Posterior vena cava (tissue), 2 donors: ENCODE results near the gene POGZ. TPM values are rescaled to one million over a fixed set of nuclear protein-coding genes. Genes with fewer than 3 reads are reported as not detected.
"Not testable (repeated sequence)": the region's sequence is repeated elsewhere in the genome, so short reads cannot be mapped to it uniquely, and the experiment has no call there.

Experiments
- DNase-seq: peaks from one replicate; pipeline ENCODE4 v3.0.0-alpha.2; 2020; ENCODE audit warnings: low spot score
- intact Hi-C, 2 donors: fragments of 100-400 bp; cut with DNase I; formaldehyde crosslinking; loops; one replicate each; pipeline versions ENCODE4 v1.14.1 to v1.14.2; 2022 to 2023
- total RNA-seq, 2 donors: library from RNA; stranded (reverse); fragmentation: NEBNext Ultra II Directional; extraction: Animal tissue kit (Norgen Biotek cat#: 25700); gene quantifications; one replicate each; pipeline ENCODE4 v1.2.1, GENCODE V29; 2021
- donor health status: DM: yes; HTN: yes; CAD: no.
- donor health status: DM: yes; HTN: yes; CAD: no.

POGZ gene
- total RNA-seq, 2 donors from 2014 or later = 58.0 to 74.4 TPM

DNA sequence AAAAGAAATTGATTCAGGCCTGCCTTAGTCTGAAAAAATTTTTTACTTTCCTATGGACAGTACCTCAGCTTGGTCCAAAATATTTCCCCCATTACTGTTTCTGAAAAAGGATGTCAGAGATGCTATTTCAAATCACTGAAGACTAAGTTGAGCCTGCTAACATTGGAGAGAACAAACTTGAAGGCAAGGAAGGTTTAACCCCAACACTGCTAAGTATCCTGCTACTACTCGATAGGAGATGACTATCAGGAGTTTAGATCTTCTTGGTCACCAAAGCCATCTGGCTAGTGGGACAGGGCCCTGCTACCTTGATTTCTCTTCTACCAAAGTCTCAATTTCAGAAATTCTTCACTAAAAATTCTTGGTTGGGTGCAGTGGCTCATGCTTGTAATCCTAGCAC is 22.7 kb upstream of the POGZ start:
- intact Hi-C loops = no loop called here
- DNase-seq = no peak

DNA sequence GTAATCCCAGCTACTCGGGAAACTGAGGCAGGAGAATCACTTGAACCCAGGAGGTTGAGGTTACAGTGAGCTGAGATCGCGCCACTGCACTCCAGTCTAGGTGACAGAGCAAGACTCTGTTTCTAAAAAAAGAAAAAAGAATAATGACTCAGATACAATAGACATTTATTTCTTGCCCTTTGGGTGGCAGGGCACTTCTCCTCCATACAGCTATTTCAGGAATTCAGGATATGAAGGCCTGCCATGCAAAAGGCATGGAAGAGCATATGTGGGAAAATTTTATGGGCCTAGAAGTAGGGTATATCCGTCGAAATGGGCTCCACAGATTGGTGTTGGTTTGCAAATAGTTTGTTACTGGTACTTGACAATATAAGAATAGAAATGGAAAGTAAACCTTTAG is 20.2 kb upstream of the POGZ start:
- DNase-seq = no peak
- intact Hi-C loops = no loop called here

DNA sequence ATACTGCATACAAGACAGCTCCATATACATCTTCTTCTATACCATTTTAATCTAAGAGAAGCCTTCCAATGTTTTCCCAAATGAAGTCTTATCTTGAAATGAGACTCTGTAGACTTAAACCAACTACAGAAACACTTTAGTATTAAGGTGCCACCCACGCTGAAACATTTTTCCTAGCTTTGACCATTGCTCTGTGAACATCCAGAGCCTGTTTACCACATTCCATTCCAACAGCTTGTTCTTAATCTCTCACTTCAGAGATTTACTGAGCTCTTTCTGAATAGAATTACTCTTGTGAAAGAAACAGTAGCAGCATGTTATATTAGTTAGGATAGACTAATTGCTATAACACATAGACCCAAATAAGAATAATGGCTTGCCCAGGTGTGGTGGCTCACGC is 19.6 kb upstream of the POGZ start:
- DNase-seq = no peak
- intact Hi-C loops = no loop called here

DNA sequence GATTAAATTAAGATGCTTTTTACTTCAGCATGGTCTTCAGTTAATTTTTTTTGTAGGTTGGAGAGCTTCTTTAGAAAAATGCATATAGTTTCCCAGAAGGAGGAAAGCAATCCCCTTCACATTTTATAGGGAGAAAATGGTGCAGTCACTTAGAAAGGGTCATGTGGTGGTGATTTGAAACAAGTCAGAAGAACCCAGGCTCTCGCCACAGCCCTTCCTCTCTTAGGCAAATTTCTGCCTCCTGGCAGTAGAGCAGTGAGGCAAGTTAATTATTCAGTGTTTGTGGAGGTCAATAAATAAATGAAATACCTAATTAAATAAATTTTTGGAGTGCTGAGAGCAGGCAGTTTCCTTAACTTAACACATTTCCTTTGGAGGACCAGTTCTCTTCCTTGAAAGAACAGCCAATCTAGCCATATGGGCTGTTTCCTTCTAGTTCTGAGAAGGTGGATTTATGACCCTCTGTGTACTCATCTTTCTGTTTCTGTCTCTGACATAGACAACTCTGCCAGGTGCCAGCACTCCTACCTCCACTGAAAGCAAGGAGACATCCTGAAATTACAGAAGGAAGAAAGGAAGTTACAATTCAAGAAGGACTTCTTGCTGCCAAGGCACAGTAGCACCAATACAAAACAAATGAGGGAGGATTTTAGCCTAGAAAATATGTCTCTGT is 19.0 kb upstream of the POGZ start:
- DNase-seq = no peak
- intact Hi-C loops = no loop called here

DNA sequence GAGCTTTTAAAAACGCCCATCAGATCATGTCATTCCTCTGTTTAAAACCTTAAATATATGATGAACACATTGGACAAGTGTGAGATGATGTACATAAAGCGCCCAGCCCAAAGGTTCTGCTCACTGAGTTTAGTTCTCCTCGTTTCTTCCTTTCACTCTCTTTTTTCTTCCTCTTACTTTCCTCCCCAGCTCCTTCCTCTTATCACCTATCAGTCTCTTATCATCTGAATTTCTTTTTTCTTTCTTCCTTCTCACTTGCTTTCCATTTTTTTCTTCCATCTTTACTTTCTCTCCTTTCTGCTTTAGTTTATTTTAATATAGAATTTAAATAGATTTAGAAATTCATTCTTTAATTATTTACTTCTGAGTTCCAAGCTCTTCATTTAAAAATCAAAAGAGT is 17.8 kb upstream of the POGZ start:
- DNase-seq = no peak
- intact Hi-C loops = no loop called here

DNA sequence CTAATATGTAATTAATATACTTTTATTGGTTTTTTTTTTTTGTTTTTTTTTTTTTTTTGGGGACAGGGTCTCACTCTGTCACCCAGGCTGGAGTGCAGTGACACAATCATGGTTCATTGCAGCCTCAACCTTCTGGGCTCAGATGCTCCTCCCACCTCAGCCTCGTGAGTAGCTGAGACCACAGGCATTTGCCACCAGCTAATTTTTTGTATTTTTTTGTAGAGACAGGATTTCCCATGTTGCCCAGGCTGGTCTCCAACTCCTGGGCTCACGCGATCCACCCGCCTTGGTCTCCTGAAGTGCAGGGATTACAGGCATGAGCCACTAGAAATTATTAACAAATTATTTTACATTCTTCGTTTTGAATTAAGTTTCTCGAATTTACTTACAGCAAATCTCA is 16.8 kb upstream of the POGZ start:
- intact Hi-C loops = no loop called here
- no peak for DNase-seq

DNA sequence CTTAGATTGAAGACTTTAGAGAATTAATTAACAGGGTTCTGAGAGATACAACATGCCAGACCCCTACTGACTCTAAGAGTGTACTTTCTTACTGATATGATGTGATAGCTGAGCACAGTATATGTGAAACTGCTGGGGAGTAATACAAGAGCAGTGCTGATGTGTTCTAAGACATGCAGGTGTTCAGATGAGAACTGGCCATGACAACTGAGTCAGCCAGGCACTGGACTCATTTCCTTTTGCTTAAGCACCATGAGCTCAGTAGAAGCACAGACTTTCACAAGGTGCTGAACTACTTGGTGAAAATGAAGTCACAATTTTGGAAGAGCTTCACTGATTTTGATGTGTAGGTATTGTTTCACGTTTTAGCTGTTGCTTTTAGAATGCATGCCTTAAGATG is 15.9 kb upstream of the POGZ start:
- intact Hi-C loops = no loop called here
- DNase-seq = no peak

DNA sequence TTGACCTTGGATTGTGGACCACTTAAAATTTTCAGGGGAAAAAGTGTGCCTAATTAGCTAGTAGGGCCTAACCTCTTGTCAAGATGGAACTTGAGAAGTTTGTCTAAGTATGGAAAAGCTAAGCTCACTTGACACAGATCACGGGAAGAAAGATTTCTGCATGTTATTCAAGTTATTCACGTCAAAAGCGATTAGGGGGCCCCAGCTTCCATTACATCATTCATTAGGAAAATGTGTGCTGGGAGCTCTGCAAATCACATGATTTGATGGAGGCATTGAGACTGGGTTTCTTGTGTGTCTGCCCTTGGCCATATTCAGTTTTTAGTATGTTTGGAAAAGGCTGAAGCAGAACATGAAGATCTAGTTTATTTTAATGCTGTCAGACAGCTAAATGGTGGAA is 15.5 kb upstream of the POGZ start:
- intact Hi-C loops = no loop called here
- DNase-seq = no peak

DNA sequence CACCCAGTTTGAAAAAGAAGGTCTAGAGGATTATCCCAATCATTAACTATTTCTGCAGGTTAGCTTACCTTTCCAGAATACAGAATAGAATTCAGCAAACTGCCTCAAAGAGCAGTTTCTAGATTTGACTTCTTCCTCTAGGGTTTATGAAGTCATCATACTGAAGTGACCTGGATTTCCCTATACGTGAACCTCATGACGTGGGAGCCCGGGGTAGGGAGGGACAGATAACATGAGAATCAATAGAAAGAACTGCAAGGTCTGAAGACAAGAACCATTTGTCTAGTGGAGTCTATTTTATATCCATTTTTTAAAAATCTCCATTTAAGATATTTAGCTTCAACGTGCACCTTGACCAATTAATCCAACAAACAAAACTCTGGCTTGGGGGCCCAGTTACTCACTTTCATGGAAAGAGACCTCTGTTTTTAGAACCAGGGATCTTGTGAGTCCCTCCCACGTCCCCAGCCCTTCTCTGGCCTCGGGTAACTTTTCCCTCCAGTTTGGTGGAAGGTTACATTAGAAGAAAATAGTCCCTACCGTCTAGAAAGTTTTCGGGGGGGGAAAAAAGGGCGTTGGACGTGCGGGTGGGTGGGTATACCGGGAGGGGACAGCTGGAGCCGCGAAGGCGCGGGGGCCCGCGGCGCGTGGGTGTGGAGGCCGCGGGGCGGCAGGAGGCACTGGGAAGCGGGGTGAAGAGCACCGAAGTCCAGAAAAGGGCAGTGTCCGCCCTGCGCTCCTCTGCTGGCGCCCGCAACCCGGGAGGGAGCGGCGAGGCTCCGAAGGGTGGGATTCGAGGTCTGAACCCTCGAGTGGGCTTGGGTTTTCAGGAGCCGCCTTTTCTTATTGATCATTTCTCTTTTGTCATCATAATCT is 13.8 kb upstream of the POGZ start:
- intact Hi-C loops = no loop called here
- no peak for DNase-seq

DNA sequence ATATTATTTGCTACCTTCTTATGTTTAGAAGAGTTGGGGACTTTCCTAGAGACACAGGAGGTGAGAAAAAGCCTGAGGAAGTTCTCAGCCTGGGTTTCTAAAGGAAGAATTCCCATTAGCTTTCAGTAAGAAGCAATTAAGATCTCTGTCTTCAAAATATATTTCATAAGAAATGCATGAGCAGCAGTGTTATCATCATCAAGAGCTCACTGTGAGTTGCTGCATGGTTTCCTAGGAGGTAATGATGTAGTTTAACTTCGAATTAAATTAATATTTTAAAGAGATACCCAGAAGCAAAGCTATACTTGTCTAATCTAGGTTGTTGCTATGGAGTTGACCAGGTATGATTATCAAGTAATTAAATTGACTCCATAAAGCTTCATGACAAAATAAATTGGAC is 5.7 kb upstream of the POGZ start:
- no peak for DNase-seq
- intact Hi-C loops = no loop called here

DNA sequence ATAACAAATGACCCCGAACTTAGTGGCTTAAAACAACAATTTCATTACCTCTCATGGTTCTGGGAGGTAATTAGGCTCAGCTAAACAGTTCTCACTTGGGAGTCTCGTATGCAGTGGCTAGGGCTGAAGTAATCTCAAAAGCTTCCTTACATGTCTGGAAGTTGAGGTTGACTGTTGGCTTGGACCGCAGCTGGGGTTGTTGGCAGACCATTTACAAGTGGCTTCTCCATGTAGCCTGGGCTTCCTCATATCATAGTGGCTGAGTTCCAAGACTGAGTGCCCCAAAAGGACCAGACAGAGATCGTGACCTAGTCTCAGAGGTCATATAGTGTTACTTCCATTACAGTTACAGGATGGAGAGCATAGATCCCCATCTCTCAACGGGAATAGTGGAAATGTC is 2.4 kb upstream of the POGZ start:
- intact Hi-C loops = no loop called here
- DNase-seq = no peak

DNA sequence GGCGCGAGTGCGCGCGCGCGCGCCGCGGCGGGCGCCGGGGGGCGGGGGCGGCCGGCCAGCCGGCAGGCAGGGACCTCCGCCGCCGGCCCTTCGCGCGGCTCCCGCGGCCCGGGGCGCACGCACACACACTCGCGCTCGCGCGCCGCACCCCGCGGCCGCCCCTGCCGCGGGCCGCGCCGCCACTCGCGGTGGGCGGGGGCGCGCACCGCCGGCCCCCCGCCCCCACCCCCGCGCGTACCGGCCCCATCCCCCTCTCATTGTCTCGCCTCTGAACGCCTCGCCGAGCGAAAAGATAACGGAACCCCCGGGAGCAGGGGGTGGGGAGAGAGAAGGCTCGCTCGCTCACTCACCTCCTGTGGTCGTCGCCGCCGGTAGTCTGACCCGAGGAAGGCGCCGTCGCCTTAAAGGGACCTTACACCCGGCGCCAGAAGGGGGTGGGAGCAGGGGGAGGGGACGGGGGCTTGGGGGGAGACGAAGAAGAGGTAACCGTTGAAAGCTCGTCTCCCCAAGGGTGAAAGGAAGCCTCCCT is 428 bp downstream of the POGZ start:
- DNase-seq = peak; percentile 87
- intact Hi-C loops = no loop called here

DNA sequence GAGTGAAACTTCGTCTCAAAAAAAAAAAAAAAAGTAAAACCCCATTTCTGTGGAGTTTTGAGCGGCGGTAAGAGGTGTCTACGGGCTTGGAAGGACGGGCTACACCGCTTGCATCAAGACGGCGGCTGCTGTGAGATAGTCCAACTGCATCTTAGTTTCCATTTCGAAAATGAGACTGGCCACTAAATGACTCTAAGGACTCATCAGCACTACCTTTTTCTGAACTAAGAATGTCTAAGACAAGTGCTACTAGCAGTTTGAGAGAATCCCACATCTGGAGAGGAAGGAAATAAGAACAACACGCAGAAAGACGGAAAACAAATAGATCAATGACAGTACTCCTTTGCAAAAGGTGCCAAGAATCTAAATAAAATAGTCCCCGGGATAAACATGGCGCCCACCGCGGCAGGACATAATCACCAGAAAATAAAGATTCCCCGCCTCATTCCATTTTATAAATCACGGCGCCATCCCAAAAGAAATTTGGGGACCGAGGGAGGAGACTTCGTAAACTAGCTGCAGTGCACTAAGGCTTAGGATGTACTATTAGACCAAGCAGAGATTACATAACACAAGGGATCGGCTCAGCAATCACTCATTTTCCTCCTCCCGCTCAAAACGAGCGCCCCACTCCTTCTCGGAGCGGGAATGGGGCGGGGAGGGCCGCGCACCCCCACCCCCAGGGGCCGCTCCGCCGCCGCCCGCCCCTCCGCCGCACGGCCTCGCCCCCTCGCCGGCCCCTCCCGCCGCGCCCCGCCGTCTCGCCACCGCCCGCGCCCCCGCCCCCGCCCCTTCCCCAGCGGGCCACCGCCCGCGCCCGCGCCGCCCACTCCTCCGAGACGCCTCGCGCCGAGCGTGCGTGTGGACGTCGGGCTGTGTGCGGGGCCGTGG is 1.1 kb downstream of the POGZ start:
- intact Hi-C loops = no loop called here
- DNase-seq = peak; percentile 90

DNA sequence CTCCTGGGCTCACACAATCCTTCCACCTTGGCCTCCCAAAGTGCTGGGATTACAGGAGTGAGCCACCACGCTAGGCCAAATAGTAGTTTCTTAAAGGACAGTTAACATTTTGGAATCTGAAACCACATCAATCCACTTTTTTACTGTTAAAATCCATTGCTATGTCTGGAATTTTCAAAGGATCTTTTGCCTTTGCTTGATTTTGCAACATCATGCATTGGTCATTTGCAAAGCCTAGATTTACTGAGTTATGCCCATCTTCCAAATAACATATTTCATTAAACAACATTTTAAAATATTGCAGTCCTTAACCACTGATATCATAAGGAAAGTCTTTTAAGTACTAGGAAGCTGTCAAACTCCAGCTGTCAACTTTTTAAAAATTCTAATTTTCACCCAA is 3.3 kb downstream of the POGZ start:
- DNase-seq = no peak
- intact Hi-C loops = no loop called here

DNA sequence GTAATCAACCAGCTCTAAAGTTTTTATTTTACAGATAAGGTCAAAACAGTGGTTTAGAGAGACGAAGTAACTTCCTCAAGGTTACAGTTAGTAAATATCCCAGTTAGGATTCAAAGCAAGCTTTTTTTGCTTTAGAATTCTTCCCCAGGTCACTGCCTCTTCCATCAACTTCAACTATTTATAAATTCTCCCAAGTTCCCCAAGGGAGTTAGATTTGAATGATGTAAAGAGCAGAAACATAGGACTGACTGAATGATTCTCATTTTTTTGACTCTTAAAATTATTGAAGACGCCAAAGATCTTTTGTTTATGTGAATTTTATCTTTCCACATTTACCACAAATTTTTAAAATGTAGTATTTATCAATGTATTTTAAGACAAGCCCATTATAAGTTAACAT is 4.1 kb downstream of the POGZ start:
- intact Hi-C loops = no loop called here
- no peak for DNase-seq

DNA sequence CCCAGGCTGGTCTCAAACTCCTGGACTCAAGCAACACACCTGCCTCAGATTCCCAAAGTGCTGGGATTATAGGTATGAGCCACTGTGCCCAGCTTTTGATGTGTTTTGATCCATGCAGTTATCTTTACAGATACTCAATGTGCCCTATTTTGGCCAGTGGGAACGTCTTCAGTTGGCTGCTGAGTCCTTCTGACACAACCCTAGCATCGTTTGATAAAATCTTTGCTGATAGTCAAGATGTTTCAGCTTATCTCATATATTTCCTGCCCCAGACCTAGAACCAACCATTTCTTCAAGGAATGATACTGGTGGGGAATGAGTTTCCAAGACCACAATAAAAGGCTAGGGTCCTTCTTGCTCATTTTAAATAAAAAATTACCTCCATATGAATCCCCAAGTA is 11.6 kb downstream of the POGZ start:
- intact Hi-C loops = loop anchor here in 1 of 2 donors (10.0 kb wide), 1 partner anchor 287 kb away; no protein-coding TSS in a partner anchor
- DNase-seq = no peak

DNA sequence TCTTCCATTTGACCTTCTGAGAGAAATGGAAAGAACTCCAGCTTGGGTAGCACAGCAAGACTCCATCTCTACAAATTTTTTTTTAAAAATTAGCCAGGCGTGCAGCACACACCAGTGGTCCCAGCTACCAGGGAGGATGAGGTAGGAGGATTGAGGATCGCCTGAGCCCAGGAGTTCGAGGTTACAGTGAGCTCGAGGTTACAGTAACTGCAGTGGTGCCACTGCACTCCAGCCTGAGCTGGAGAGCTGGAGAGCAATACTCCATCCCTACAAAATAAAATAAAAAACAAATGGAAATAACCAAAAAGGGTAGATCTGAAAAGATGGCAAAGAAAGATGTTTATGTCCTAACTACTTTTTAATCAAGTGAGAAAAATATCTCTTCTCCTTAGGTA is 14.5 kb downstream of the POGZ start:
- no peak for DNase-seq
- intact Hi-C loops = loop anchor here in 1 of 2 donors (10.0 kb wide), 1 partner anchor 290 kb away; no protein-coding TSS in a partner anchor

DNA sequence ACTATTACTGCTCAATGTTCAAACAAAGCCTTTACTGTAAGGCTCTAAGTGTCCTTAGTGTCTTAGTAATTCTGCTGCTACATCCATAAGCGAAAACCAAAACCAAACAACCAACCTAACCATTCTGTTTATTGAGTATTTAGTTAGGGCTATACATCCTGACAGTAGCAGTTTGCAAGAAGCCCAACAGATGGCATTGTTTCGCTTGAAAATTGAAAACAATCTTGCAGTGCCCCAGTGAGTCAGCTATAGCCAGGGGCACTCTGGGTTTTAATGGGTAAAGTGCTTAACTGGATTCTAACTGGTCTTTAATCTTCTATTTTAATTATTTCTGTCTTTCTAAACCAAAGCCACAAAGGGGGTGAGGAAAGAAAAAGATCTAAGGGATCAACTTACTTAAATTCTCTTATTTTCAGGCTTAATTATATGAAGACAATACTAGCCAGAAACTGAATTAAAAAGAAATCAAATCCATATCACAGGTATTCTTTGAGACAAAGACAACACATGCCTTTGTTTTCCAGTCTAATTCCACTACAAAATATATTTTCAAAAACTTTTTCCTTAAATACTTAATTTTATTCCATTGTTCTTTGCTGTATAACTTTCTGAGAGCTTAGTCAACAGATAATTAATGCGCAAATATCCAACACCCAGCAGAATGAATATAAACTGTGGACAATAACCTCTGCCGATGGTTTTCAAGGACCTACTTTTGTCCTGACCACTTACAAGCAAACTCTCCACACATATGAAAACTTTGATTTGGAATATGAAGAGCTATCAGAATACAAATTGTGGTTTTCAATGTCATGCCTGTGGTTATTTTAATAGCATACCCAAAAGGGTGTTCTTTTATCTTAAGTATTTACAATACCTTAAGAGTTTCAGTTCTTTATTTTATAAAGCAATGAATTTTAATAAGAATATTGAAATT is 15.2 kb downstream of the POGZ start:
- no peak for DNase-seq
- intact Hi-C loops = loop anchor here in 1 of 2 donors (10.0 kb wide), 1 partner anchor 291 kb away; no protein-coding TSS in a partner anchor

DNA sequence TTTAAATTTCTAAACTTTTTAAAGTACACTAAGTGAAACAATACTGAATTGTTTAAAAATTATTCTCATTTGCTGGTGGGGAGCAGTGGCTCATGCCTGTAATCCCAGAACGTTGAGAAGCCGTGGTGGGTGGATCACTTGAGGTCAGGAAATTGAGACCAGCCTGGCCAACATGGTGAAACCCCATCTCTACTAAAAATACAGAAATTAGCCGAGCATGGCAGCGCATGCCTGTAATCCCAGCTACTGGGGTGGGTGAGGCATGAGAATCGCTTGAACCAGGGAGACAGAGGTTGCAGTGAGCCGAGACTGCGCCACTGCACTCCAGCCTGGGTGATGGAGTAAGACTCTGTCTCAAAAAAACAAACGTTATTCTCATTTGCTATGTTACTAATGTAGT is 21.9 kb downstream of the POGZ start:
- intact Hi-C loops, DNase-seq: not testable (repeated sequence)
